Measurements from ENCODE around the gene GABRG3.

Gene GABRG3

DNA sequence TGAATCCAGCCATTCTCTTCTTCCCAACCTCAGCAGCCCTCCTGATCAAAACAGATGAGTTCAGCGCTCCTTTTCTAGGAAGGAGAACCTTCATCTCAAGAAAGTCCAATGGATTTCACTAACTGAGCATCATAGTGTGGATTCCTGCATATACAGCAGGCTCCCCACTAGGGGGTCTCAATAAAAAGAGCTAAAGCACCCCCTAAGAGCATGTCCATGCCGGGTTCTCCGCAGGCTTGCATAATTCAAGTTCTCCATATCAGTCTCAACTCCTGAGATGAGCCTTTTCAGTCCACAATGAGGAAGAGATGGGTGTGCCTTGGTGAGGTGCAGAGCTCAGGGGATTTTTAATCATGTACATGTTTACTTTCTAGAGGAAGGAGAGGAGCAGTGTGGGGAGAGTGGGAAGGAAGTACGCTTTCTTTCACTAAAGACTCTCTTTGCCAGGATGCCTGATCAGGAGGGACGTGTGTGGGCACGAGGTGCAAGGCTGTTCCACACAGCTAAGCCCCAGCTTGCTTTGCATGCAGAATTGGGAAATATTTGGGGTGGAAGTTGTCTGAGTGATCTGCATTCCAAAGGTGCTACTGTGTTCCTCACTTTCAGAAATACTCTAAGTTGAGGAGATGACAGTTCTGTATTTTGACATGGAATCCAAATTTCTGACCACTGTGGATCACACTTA is 564.6 kb downstream of the GABRG3 start:
- no peak for DNase-seq

GRCh38 chr15:27538325-27538724 is 567.3 kb downstream of the GABRG3 start:
- no peak for DNase-seq

- no peak for DNase-seq
Measured at GRCh38 chr15:27541581-27541980, 570.6 kb downstream of the GABRG3 start.

GRCh38 chr15:27545494-27546255 is 574.7 kb downstream of the GABRG3 start:
- DNase-seq = no peak

DNA sequence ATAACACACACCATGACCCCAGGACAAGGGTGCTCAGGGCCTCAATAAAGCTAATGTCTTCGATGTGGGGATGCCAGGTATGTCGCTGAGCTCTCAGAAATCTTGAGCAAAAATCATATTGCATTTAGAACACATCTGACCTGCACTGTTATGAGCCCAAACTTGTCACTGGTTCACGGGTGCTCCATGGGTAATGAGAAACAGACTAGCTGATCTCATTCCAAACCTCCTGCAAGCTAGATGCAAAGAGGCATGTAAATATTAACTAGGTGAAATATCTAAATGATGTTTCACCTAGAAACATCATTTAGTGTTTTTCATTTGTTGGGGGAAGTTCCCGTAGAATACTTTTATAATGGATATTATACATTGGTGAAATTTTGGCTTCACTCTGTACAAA is 578.8 kb downstream of the GABRG3 start:
- DNase-seq = no peak

GRCh38 chr15:27550635-27551034 is 579.7 kb downstream of the GABRG3 start:
- no peak for DNase-seq

DNA sequence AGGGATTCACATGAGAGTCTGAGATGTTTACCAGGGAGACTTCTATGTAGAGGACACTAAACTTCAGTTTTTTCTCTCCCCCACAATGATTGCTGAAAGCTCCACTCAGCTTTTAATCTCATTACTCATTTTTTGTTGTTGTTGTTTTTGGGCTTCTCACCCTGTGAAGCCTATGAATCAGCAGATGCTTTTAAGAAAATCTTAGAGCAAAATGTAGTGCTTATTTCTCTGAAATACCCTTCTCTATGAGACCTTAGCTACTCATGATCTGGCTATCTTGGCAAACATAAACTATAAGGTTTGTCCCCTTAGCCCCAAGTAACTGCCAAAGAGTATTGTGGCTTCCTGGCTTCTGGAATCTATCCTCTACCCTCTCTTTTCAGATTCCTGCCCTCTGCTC is 590.8 kb downstream of the GABRG3 start:
- DNase-seq = no peak

DNA sequence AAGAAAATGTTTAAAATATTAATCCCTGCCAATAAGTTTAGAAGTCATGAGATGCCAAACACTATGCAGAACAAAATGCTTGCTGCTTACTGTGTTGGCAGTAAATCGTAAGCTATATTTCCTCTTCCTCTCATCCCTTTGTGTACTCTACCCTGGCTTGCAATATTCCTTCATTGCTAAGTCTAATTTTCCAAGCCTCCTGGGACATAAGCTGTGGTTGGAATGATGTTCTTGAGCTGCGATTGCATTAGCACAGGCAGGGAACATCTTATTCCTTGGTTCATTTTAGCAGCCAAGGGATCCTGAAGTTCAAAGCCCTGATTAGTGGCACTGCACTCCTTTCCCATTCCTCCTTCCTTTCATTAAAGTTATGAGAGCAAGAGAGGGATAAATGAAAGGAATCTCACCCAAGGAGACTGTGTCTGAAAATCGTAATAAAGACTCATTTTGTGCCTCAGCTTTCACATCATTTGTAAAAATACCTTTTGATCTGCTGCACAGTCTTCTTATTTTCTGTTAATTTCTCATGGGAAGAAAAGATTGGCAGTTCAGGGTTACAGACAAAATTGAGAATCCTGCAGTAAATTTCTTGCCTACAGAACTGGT is 592.9 kb downstream of the GABRG3 start:
- DNase-seq = no peak

DNA sequence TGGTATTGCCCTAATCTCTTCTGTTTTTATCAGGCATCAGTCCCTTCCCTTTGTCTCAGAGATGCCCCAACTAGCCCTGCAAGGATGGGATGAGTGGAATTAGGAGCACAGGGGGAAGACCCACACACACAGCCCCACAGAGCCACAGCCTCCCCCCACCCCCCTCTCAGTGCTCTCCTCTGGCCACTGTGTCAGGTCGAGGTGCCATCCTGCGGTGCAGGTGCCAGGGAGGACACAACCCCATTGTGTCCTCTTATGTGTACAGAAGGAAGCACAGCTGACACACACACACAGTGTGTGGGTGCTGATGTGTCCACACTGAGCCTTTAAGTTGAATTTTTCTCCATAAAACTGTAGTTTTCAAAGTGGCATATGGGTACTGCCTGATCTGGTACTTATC is 593.7 kb downstream of the GABRG3 start:
- DNase-seq = no peak

- DNase-seq = no peak
Measured at GRCh38 chr15:27570746-27571145, 599.8 kb downstream of the GABRG3 start.

DNA sequence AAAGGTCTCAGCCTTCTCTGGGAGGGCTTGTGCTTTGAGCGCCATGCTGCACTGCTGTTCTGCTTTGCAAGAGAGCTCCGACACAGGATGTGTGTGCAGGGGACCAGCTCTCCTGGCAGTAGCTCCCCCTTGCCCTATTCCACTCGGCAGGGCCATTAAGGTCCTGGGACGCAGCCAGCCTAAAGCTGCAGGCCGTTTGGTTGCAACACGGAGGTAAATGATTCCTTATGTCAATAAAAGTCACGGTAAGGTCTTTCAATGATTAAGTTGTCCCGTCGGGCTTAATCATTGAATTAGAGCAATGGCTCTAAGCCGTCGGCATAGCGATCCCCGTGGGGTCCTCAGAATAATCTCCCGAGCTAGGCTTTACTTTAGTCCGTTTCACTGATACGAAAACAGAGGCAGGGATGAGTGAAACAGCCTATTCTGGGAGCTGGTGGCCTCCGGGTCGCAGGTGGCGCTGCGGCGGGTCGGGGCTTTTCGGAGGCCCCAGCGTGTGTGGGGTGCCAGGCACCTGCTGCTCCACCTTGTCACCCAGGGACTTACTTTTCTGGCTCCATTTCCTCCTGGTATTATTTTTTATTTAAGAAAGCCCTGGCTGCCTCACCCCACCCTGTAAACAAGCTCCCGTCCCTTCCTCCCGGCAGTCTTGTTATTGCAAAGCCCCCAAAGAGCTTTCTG is 603.0 kb downstream of the GABRG3 start:
- no peak for DNase-seq

- DNase-seq = no peak
Measured at GRCh38 chr15:27574541-27575054, 603.6 kb downstream of the GABRG3 start.

- no peak for DNase-seq
Measured at GRCh38 chr15:27575521-27575920, 604.5 kb downstream of the GABRG3 start.

DNA sequence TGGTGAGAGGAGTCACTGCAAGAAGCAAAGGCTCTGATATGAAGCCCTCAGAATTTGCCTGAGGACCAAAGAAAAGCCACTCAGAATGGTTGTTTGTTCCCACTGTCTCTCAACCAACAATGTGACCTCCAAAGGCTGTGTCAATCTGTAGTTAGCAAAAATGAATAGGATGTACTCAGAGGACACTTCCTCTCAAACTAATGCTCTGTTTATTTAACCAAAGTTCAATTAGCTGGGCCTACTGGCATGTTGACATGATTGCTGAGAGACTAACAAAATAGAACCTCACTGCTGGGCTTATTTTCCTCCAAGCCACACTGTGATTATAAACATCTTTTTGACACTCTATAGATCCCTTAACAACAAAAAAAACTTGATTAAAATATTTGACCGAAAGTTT is 605.6 kb downstream of the GABRG3 start:
- no peak for DNase-seq

GRCh38 chr15:27579738-27580137 is 608.8 kb downstream of the GABRG3 start:
- DNase-seq = no peak

DNA sequence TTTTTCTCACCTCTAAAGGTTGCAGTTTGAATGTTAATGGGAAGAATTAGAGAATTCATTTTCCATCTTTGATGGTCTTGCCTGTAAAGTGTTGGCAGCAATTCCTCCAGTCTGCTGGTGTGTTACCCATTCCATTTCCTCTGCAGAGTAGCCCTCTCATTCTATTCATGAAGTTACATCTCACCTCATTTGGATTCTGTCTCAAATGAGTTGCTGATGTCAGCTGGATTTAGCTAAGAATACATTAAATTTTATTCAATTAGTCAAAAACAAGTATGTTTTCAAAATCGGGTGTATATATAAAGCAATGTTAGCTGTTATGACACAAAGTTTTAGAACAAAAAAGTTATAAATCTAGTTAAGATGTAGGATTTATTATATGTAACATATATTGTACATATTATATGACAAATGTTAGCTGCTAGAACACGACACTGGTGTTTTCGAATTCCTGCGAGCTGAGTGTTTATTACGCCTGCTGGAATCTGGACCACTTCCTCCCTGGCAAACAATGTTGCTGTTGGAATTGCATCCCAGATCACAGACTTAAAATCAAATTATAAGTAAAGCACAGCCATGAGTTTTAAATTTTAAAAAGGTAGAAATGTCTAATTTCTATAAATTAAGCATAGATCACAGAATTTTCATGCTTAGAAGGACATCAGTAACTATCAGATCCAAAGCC is 611.9 kb downstream of the GABRG3 start:
- DNase-seq = no peak

DNA sequence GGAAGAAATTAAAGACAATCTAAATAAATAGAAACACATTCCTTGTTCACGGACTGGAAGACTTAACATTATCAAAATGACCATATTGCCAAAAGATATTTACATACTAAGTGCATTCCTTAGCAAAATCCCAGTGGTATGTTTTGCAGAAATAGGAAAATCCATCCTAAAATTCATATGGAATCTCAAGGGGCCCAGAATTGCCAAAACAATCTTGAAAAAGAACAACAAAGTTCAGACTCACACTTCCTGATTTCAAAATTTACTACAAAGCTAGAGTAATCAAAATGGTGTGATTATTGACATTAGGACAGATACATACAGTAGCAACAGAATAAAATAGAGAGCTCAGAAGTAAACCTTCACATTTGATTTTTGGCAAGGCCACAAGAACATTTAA is 612.7 kb downstream of the GABRG3 start:
- no peak for DNase-seq

DNA sequence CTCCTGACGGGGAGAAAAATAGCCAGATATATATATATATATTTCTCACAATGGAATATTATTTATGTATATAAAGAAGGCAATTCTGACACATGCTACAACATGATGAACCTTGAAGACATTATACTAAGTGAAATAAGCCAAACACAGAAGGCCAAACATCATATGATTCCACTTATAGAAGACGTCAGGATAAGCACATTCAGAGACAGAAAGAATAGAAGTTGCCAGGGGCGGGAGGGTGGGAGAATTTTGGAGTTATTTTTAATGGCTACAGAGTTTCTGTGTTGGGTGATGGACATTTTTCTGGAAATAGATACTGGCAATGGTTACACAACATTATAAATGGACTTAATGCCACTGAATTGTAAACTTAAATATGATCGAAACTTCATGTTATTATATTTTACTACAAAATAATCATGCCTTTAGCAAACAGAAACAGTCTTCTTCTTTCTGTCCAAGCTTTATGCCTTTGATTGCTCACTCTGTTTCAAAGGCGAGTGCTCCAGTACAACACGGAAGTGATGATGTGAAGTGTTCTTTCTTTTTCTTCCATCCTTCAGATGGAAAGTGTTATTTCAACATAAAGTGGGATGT is 614.2 kb downstream of the GABRG3 start:
- DNase-seq = no peak

GRCh38 chr15:27587810-27588209 is 616.8 kb downstream of the GABRG3 start:
- no peak for DNase-seq

DNA sequence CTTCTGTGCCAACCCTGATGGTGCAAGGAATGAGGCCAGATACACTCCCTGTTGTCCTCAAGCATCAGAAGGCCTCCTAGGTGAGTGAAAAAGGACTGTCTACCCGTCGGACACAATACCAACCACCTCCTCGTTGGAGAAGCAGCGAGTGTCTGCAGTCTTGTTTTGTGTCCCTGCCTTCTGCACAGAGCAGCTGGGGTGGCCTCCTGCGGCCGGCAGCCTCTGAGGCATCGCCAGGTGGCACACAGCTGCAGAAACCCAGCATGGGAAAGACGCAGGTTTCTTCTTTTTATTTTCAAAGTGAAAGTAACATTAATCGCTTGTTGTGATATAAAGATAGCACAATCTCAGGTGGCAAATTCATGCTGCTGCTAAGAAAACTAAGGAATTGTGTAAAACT is 618.3 kb downstream of the GABRG3 start:
- DNase-seq = no peak

DNA sequence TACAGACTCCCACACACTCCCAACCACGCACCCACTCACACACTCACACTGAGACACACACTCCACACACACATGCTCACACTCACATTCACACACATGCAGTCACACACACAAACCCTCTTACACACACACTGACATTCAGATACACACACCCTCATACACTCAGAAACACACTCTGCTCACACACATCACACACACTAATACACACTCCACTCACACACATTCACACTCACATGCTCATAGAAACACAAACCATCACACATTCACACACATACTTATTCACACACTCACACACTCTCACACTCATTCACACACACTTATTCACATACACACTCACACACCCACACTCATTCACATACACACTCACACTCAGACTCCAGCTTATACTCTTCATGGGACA is 618.8 kb downstream of the GABRG3 start:
- DNase-seq = no peak
